HG02970 (cell line): ENCODE results near the gene METRNL.
"Not testable (repeated sequence)": the region's sequence is repeated elsewhere in the genome, so short reads cannot be mapped to it uniquely, and the experiment has no call there.

Experiments used
- ATAC-seq: cut with Tn5 transposase; IDR thresholded peaks from one replicate; pipeline ENCODE4 v1.9.1; 2021; ENCODE audit warnings: mild to moderate bottlenecking, moderate library complexity, moderate number of reproducible peaks; ENCODE audit not compliant: unreplicated experiment, low FRiP score

The METRNL gene

DNA sequence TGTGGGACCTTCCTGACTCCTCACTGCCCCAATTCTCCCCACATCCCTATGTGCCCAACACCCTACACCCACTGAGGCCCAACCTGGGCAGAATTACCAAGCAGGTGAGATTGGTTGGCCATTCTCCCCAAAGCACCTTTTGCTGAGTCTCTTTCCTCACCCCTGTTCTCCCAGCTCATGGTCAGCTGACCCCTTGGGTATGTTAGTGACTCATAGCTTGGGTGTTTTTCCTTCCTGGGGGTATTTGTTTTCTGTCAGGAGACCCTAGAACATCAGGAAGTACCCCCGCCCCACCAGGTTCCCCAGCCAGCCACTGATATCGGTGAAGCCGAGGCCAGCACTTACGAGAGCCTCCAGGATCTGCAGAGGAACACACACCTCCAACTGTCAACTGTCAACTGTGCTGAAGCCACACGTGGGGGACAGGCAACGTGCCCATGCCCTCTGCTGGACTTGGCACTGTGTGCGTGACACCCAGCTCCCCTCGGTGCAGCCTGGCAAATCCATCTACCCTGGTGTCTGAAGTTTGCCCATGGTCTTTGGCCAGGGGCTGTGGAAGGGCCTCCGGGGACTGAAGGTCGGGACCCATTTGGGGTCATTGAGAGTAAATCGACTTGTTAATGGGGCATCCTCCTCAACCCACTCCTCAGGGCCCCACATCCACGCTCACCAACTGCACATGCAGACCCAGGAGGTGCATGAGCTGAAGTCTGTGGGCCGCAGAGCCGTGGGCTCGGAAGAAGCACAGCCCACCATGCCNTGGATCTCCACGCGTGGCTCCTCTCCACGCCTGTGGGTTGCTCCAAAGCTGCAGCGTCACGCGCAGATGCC is 53.1 kb downstream of the METRNL start:
- ATAC-seq, result no peak

DNA sequence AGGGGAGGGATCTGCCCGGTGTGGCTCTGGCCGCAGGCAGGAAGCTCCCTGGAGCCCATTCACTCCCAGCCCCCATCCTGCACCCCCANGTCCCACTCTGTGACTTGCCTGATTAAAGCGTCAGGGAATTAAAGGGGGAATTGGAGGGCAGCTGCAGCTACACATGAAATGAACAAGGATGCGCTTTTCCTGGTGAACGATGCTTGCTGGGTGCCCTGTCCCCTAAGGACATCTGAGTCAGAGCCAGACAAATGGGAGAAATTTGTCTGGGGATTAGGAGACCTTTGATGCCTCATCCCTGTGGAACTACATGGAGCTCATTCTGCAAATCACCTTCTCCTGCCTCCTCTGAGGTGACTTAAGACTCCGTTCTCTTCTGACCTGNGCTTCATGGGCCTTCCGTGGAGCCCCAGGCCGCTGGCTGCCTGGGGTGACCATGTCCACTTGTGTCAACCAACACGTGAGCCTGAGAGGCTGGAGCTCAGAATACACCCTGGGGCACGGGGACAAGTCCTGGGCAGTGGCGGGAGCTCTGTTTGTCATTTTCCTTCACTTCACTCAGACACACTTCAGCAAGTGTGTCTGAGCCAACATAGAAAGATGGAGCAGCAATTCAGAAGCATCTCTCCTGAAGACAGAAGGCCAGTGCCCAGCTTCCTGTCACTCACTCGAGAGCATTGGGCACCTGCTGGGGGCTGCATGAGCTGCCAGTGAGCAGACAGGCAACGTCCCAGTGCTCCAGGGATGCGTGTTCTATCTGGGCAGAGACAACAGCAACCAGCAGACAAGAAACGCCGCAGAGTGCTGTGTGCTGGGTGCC is 54.1 kb downstream of the METRNL start:
- no peak for ATAC-seq

DNA sequence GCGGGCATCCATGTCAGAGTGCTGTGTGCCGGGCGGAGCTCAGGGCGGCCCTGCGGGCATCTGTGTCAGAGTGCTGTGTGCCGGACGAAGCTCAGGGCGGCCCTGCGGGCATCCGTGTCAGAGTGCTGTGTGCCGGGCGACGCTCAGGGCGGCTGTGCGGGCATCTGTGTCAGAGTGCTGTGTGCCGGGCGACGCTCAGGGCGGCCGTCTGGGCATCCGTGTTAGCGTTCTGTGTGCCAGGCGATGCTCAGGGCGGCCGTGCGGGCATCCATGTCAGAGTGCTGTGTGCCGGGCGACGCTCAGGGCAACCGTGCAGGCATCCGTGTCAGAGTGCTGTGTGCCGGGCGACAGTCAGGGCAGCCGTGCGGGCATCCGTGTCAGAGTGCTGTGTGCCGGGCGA is 55.0 kb downstream of the METRNL start:
- ATAC-seq, result not testable (repeated sequence)

DNA sequence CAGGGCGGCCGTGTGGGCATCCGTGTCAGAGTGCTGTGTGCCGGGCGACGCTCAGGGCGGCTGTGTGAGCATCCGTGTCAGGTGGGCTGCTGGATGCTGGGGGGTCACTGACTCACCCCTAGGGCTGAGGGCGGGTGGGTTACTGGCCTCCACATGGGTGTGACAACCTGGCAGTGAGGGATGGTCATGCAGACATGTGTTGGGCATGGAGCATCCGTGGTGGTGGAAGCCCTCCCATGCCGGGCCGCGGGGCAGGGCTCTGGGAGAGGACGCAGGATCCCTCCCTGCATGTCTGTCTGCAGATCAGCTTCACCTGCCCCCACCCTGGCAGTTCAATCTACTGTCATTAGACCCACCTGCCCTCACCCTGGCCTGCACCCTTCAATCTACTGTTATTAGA is 56.3 kb downstream of the METRNL start:
- ATAC-seq, result no peak

DNA sequence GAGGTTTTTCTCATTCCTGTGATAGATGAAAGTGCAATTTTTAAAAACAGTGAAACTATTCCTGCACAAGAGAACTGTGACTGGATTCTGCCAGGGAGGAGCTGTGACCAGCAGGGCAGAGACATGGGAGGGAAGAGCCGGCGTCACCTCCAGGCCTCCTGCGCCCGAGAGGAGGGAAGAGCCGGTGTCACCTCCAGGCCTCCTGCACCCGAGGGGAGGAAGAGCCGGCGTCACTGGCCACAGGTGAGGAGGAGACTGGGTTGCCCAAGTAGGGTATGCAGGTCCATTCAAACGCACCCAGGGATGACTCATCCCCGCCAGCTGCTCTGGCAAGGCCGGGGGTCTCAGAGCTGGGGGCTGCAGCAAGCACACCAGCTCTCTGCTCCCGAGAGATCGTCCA is 56.7 kb downstream of the METRNL start:
- ATAC-seq, result no peak

DNA sequence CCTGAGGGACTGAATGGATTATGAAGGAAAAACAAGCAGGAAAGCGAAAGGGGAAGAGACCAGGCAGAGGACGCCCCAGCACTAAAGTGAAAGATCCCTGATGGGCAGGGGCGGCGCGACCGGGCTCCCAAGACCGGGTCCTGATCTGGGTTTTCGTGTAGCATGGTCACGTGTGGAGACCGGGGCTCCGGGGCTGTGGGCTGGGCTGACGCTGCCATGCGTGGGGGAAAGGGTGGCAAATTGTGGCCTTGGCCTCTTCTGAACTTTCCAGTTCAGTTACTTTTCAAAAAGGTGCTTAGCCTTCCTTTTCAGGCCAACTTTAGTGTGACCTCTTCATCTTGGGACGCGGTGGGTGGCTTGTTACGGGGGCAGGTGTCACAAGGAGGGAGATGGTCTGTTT is 57.5 kb downstream of the METRNL start:
- ATAC-seq, result no peak

DNA sequence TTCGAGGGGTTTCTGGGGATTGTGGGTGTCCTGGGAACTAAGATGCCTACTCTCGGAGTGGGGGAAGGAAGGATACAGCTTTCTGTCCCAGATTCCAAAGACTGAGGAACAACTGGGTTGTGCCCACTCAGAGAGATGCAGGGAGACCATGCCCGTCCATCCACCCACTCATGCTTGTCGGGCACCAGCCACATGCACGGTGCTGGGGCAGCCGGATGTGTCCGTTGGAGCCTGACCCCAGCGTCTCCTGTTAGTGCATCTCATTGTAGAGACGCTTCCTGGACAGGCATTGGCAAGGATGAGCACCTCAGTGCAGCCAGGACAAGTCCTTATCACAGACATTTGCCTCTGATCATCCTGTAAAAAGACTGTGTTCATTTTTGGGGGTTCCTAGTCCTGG is 58.1 kb downstream of the METRNL start:
- no peak for ATAC-seq

DNA sequence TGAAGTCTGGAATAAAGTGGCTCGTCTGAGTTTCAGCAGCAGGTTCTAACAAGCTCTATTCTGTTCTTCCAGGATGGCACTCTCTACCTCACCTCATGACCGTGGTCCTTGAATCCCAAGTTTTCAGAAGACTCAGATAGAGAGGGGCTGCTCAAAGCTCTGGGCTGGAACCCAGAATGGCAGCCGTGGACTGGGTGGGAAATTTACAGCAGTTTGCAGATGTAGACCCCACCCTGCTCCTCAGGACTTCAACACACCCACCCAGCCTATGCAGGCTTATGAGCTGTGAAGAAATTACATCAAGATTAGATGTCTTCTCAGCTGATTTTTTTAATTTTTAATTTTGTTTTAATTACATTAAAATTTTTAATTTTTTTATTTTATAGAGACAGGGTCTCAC is 59.4 kb downstream of the METRNL start:
- no peak for ATAC-seq

DNA sequence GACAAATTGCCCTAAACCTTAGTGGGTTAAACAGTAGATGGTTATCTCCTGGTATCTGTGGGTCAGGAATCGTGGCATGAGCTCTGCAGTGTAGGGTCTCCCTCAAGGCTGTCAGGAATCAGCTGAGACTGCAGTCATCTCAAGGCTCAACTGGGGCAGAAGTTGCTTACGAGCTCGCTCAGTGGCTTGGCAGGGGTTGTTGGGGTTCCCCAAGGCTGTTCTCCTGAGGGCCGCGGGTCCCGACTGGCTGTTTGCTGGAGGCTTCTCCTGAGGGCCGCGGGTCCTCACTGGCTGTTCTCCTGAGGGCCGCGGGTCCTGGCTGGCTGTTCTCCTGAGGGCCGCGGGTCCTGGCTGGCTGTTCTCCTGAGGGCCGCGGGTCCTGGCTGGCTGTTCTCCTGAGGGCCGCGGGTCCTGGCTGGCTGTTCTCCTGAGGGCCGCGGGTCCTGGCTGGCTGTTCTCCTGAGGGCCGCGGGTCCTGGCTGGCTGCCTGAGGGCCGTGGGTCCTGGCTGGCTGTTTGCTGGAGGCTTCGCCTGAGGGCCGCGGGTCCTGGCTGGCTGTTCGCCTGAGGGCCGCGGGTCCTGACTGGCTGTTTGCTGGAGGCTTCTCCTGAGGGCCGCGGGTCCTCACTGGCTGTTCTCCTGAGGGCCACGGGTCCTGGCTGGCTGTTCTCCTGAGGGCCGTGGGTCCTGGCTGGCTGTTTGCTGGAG is 60.3 kb downstream of the METRNL start:
- not testable (repeated sequence) for ATAC-seq

DNA sequence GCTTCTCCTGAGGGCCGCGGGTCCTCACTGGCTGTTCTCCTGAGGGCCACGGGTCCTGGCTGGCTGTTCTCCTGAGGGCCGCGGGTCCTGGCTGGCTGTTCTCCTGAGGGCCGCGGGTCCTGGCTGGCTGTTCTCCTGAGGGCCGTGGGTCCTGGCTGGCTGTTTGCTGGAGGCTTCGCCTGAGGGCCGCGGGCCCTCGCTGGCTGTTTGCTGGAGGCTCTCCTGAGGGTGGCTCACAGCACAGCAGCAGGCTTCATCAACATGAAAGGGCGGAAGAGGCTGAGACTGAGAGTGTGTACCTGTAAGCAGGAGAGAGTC is 60.8 kb downstream of the METRNL start:
- ATAC-seq, result not testable (repeated sequence)

DNA sequence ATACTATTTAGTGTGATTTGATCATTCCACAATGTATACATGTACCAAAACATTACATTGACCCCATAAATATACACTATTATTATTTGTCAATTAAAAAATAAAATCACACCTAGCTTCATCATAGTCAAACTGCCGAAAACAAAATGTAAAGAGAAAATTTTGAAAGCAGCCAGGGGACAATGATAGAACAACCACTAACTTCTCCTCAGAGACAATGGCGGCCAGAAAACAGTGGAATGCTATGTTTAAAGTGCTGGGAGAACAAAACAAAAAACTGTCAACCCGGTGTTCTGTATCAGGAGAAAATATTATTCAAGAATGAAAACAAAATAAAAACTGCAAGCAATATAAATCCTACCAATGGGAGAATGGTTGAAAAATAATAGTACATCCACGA is 63.2 kb downstream of the METRNL start:
- no peak for ATAC-seq

DNA sequence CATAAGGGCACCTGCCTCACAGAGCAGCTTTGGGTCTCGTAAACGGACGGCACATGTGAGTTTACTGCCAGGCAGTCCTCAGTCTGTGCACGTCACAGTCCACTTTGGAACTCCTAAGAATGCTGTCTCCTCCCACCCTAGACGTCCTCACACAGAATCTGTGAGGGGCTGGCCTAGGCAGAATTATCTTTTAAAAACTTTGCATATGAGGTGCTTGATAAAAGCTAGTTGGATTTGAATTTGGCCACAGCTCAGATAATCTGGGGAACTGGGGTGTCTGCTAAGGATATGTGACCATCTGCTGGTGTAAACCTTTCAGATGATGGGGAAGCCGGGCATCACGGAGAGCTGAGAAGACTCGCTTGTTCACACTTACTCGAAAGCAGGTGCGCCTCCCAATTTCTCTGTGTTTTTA is 64.4 kb downstream of the METRNL start:
- no peak for ATAC-seq
